RWPE2 (cell line): ENCODE measurements around the gene PTPRA.

Experiments
- ATAC-seq: fragments of 200-7000 bp; cut with Tn5 transposase; 3 replicates; pipeline ENCODE4 v1.9.1; 2021; ENCODE audit warnings: low read depth
- DNase-seq: peaks from one replicate; pipeline ENCODE4 v3.0.0-alpha.2; 2020; ENCODE audit warnings: low spot score
- H3K27ac ChIP-seq: fragments of 450-650 bp; 2 replicates; pipeline ENCODE4 v1.5.1; 2017; ENCODE audit warnings: mild to moderate bottlenecking; ENCODE audit not compliant: poor library complexity, severe bottlenecking
- H3K27me3 ChIP-seq: fragments of 250-450 bp; sonication (Bioruptor Pico); 2 replicates; pipeline ENCODE4 v1.5.1; 2021; ENCODE audit warnings: mild to moderate bottlenecking, moderate library complexity; ENCODE audit not compliant: insufficient read depth, poor library complexity, severe bottlenecking
- H3K36me3 ChIP-seq: fragments of 250-450 bp; sonication (Bioruptor Pico); 2 replicates; pipeline ENCODE4 v1.5.1; 2020; ENCODE audit warnings: low read depth, mild to moderate bottlenecking, moderate library complexity
- H3K4me1 ChIP-seq: fragments of 250-450 bp; sonication (Bioruptor Pico); 2 replicates; pipeline ENCODE4 v1.5.1; 2021; ENCODE audit warnings: mild to moderate bottlenecking, moderate library complexity; ENCODE audit not compliant: insufficient read depth, poor library complexity, severe bottlenecking
- H3K4me3 ChIP-seq: fragments of 250-450 bp; sonication (Bioruptor Pico); 2 replicates; pipeline ENCODE4 v1.5.1; 2021; ENCODE audit warnings: mild to moderate bottlenecking, moderate library complexity; ENCODE audit not compliant: severe bottlenecking
- H3K9me3 ChIP-seq: fragments of 250-450 bp; sonication (Bioruptor Pico); 2 replicates; pipeline ENCODE4 v1.5.1; 2021; ENCODE audit warnings: mild to moderate bottlenecking, moderate library complexity; ENCODE audit not compliant: severe bottlenecking
- TF ChIP-seq, protein P1 (sequence below): fragments of 450-650 bp; IDR thresholded peaks from one replicate; pipeline ENCODE4 v1.5.1; 2017; ENCODE audit warnings: mild to moderate bottlenecking, moderate library complexity; ENCODE audit not compliant: poor library complexity, severe bottlenecking

The PTPRA gene

DNA sequence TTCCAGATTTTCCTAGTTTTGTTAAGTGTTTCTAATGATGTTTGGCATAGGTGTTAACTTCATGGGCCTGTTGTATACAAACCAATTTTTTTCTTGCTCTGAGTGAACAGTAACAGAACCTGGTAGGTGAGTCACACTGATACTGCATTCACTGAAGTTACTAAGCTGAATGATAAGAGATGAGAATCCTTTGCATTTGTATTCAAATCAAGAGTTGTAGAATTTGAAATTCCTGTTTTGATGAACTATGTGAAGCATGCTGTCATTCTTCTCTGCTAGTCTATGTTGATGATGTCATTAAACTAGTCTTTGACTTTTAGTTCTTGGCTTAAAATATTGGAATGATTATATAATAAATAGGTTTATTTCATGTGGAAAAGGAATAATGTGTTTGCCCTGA is 37.9 kb downstream of the PTPRA start:
- no peak overlapping the region for H3K27ac ChIP-seq
- H3K4me3 ChIP-seq = no peak overlapping the region
- H3K27me3 ChIP-seq = no peaks in the 10 kb centered on the region
- H3K4me1 ChIP-seq = no peaks in the 10 kb centered on the region
- DNase-seq (no peak), ATAC-seq (no peak)
- no peaks in the 10 kb centered on the region for H3K9me3 ChIP-seq
- TF ChIP-seq, protein P1, sequence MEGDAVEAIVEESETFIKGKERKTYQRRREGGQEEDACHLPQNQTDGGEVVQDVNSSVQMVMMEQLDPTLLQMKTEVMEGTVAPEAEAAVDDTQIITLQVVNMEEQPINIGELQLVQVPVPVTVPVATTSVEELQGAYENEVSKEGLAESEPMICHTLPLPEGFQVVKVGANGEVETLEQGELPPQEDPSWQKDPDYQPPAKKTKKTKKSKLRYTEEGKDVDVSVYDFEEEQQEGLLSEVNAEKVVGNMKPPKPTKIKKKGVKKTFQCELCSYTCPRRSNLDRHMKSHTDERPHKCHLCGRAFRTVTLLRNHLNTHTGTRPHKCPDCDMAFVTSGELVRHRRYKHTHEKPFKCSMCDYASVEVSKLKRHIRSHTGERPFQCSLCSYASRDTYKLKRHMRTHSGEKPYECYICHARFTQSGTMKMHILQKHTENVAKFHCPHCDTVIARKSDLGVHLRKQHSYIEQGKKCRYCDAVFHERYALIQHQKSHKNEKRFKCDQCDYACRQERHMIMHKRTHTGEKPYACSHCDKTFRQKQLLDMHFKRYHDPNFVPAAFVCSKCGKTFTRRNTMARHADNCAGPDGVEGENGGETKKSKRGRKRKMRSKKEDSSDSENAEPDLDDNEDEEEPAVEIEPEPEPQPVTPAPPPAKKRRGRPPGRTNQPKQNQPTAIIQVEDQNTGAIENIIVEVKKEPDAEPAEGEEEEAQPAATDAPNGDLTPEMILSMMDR = no peak
- no peaks in the 10 kb centered on the region; the same call in 1 of the 2 replicates for H3K36me3 ChIP-seq

GRCh38 chr20:2914160-2914559 is 40.9 kb downstream of the PTPRA start:
- Histone ChIP-seq H3K36me3 (no peaks in the 10 kb centered on the region; the same call in 1 of the 2 replicates), H3K4me3 (no peak overlapping the region), H3K4me1 (no peaks in the 10 kb centered on the region), H3K9me3 (no peaks in the 10 kb centered on the region), H3K27ac (no peak overlapping the region), H3K27me3 (no peaks in the 10 kb centered on the region)
- DNase-seq (no peak), ATAC-seq (no peak)
- TF ChIP-seq, protein P1 = peak; percentile 57

DNA sequence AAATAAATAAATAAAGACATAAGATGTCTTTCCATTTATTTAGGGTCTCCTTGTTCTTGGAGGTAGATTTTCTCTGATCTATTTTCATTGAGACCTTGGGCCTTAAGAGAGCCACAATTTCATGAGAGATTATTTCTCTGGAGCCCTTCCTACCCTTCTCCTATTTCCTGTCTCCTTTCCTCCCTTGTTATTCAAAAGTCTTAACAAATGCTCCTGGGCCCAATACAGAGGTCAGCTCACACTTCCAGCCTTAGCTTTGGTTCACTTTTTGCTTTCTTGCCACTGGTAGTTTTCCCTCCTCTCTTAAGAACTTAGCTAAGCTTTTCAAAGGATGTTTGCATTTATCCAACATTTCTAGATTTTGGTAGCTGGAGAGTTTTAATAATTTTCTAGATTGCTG is 44.0 kb downstream of the PTPRA start:
- Histone ChIP-seq H3K27ac (no peak overlapping the region), H3K27me3 (no peaks in the 10 kb centered on the region), H3K4me3 (no peak overlapping the region), H3K36me3 (no peaks in the 10 kb centered on the region; the same call in 1 of the 2 replicates), H3K9me3 (no peaks in the 10 kb centered on the region), H3K4me1 (no peaks in the 10 kb centered on the region)
- ATAC-seq (no peak), DNase-seq (no peak)
- TF ChIP-seq, protein P1 = no peak

GRCh38 chr20:2918096-2919049 is 45.1 kb downstream of the PTPRA start:
- Histone ChIP-seq H3K9me3 (no peaks in the 10 kb centered on the region), H3K36me3 (peaks cover 3% of the 10 kb centered on the region), H3K4me3 (no peak overlapping the region), H3K27me3 (no peaks in the 10 kb centered on the region), H3K4me1 (no peaks in the 10 kb centered on the region), H3K27ac (no peak overlapping the region)
- DNase-seq = no peak
- TF ChIP-seq, protein P1 = no peak
- no peak for ATAC-seq
